IMR-90 (cell line): Measurements from ENCODE around the gene HPS4. TPM values are rescaled to one million over a fixed set of nuclear protein-coding genes. Genes with fewer than 3 reads are reported as not detected.

Experiments used
- ATAC-seq: fragments of 200-7000 bp; cut with Tn5 transposase; 2 replicates; pipeline ENCODE4 v1.9.1; 2020; ENCODE audit warnings: low read depth, mild to moderate bottlenecking, moderate library complexity
- BruUV-seq: library from RNA; stranded (reverse); fragments of 400-500 nt; replicated peaks from 2 replicates; lab custom pipeline; 2021; lab: Mats Ljungman, UMichigan
- CTCF ChIA-PET: fragments of 300-600 bp; formaldehyde crosslinking; extraction: SDS; loops from one replicate; lab custom pipeline; 2021; ENCODE audit warnings: antibody characterized with exemption; lab: Yijun Ruan, JAX
- POLR2A ChIA-PET: fragments of 300-600 bp; sonication (Branson Sonifier 250); formaldehyde crosslinking; loops from one replicate; lab custom pipeline; 2022; ENCODE audit warnings: antibody characterized with exemption; ENCODE audit not compliant: unreplicated experiment; lab: Charles Lee
- DNase-seq: peaks from one replicate; pipeline ENCODE4 v3.0.0; 2013
- H2AFZ ChIP-seq: replicated peaks from 2 replicates; pipeline ENCODE3; 2013; ENCODE audit warnings: low read length, mild to moderate bottlenecking; ENCODE audit not compliant: poor library complexity
- H2AK5ac ChIP-seq: 2 replicates; pipeline ENCODE4 v1.6.1; 2013; ENCODE audit warnings: low read depth, low read length, inconsistent platforms
- H2AK9ac ChIP-seq: replicated peaks from 2 replicates; pipeline ENCODE3; 2013; ENCODE audit warnings: mild to moderate bottlenecking, low read depth, low read length, moderate library complexity; ENCODE audit not compliant: poor library complexity
- H2BK120ac ChIP-seq: 2 replicates; pipeline ENCODE4 v1.6.1; 2013; ENCODE audit warnings: low read depth, low read length, inconsistent platforms
- H2BK15ac ChIP-seq: 3 replicates; pipeline ENCODE4 v1.6.1; 2013; ENCODE audit warnings: low read depth, low read length, inconsistent platforms
- H2BK20ac ChIP-seq: 2 replicates; pipeline ENCODE4 v1.6.1; 2013; ENCODE audit warnings: low read depth, mild to moderate bottlenecking, inconsistent platforms, low read length, moderate library complexity
- H2BK5ac ChIP-seq: 2 replicates; pipeline ENCODE4 v1.6.1; 2013; ENCODE audit warnings: mild to moderate bottlenecking, low read depth, low read length, inconsistent platforms; ENCODE audit not compliant: poor library complexity, severe bottlenecking
- H3K14ac ChIP-seq: replicated peaks from 2 replicates; pipeline ENCODE4 v1.6.1; 2013; ENCODE audit warnings: low read depth, low read length, inconsistent platforms
- H3K18ac ChIP-seq: 2 replicates; pipeline ENCODE4 v1.6.1; 2013; ENCODE audit warnings: low read depth, low read length, control low read depth
- H3K23ac ChIP-seq: 2 replicates; pipeline ENCODE4 v1.6.1; 2013; ENCODE audit warnings: low read depth, low read length, inconsistent platforms
- H3K27ac ChIP-seq: 2 replicates; pipeline ENCODE4 v1.5.1; 2013; ENCODE audit warnings: mild to moderate bottlenecking, control low read depth, low read length; ENCODE audit not compliant: insufficient read depth
- H3K27me3 ChIP-seq: 2 replicates; pipeline ENCODE4 v1.6.1; 2013; ENCODE audit warnings: low read length; ENCODE audit not compliant: control insufficient read depth, insufficient read depth
- H3K36me3 ChIP-seq: 2 replicates; pipeline ENCODE4 v1.6.1; 2013; ENCODE audit warnings: low read length, mixed read lengths; ENCODE audit not compliant: control insufficient read depth, insufficient read depth
- H3K4ac ChIP-seq: 2 replicates; pipeline ENCODE4 v1.6.1; 2013; ENCODE audit warnings: low read depth, low read length, inconsistent platforms
- H3K4me1 ChIP-seq: 2 replicates; pipeline ENCODE4 v1.6.1; 2013; ENCODE audit warnings: low read length, mixed read lengths; ENCODE audit not compliant: control insufficient read depth, insufficient read depth
- H3K4me2 ChIP-seq: 2 replicates; pipeline ENCODE4 v1.6.1; 2013; ENCODE audit warnings: low read depth, mild to moderate bottlenecking, control low read depth, low read length, moderate library complexity
- H3K4me3 ChIP-seq: 2 replicates; pipeline ENCODE4 v1.5.1; 2013; ENCODE audit warnings: low read depth, mild to moderate bottlenecking, control low read depth, low read length, moderate library complexity; ENCODE audit not compliant: insufficient read depth
- H3K56ac ChIP-seq: 2 replicates; pipeline ENCODE4 v1.6.1; 2013; ENCODE audit warnings: low read length, inconsistent platforms; ENCODE audit not compliant: insufficient read depth; ENCODE audit errors: extremely low read depth
- H3K79me1 ChIP-seq, 2 experiments: 2 replicates each; pipeline ENCODE4 v1.6.1; 2013; ENCODE audit warnings: low read length in 2 of 2, inconsistent platforms in 1 of 2, low read depth in 1 of 2
- H3K9ac ChIP-seq: 2 replicates; pipeline ENCODE4 v1.6.1; 2013; ENCODE audit warnings: low read depth, low read length, control low read depth
- H3K9me1 ChIP-seq: 2 replicates; pipeline ENCODE4 v1.6.1; 2013; ENCODE audit warnings: low read length, inconsistent platforms; ENCODE audit not compliant: insufficient read depth
- H3K9me3 ChIP-seq: 2 replicates; pipeline ENCODE4 v1.6.1; 2013; ENCODE audit warnings: low read length; ENCODE audit not compliant: control insufficient read depth, insufficient read depth
- H4K20me1 ChIP-seq: 2 replicates; pipeline ENCODE4 v1.6.1; 2013; ENCODE audit warnings: low read length, inconsistent platforms; ENCODE audit not compliant: insufficient read depth
- H4K5ac ChIP-seq: 2 replicates; pipeline ENCODE4 v1.6.1; 2013; ENCODE audit warnings: mild to moderate bottlenecking, low read depth, low read length, control low read depth
- H4K8ac ChIP-seq, 2 experiments: 2 replicates each; pipeline ENCODE4 v1.6.1; 2013; ENCODE audit warnings: low read depth in 2 of 2, low read length in 2 of 2, control low read depth in 1 of 2, inconsistent platforms in 1 of 2
- H4K91ac ChIP-seq: 2 replicates; pipeline ENCODE4 v1.6.1; 2013; ENCODE audit warnings: low read depth, low read length, inconsistent platforms; ENCODE audit not compliant: insufficient read depth
- BHLHE40 ChIP-seq: fragments of 150-350 bp; IDR thresholded peaks from 2 replicates; pipeline ENCODE4 v1.6.1; 2016; ENCODE audit warnings: mild to moderate bottlenecking, low read depth, low read length
- CEBPB ChIP-seq: IDR thresholded peaks from 2 replicates; pipeline ENCODE4 v1.6.1; 2012; ENCODE audit warnings: low read depth, low read length, improper control_type of control experiment
- CHD1 ChIP-seq: IDR thresholded peaks from 2 replicates; pipeline ENCODE4 v1.6.1; 2012; ENCODE audit warnings: low read depth, low read length, improper control_type of control experiment
- ELK1 ChIP-seq: fragments of 150-350 bp; IDR thresholded peaks from 2 replicates; pipeline ENCODE4 v1.6.1; 2016; ENCODE audit warnings: low read depth, mild to moderate bottlenecking, low read length, moderate library complexity, borderline replicate concordance
- FOS ChIP-seq: fragments of 150-350 bp; IDR thresholded peaks from 2 replicates; pipeline ENCODE4 v1.6.1; 2016; ENCODE audit warnings: low read depth, low read length
- MAFK ChIP-seq: IDR thresholded peaks from 2 replicates; pipeline ENCODE4 v1.6.1; 2012; ENCODE audit warnings: low read depth, low read length, improper control_type of control experiment
- MAZ ChIP-seq: IDR thresholded peaks from 2 replicates; pipeline ENCODE4 v1.6.1; 2012; ENCODE audit warnings: low read depth, mild to moderate bottlenecking, low read length, improper control_type of control experiment, moderate library complexity, borderline replicate concordance
- NFE2L2 ChIP-seq: fragments of 150-350 bp; IDR thresholded peaks from 2 replicates; pipeline ENCODE4 v1.6.1; 2016; ENCODE audit warnings: low read depth, mild to moderate bottlenecking, low read length
- POLR2A ChIP-seq: IDR thresholded peaks from 2 replicates; pipeline ENCODE4 v1.6.1; 2012; ENCODE audit warnings: mild to moderate bottlenecking, low read depth, low read length
- RAD21 ChIP-seq: IDR thresholded peaks from 2 replicates; pipeline ENCODE4 v1.6.1; 2012; ENCODE audit warnings: low read length, improper control_type of control experiment
- RCOR1 ChIP-seq: IDR thresholded peaks from 2 replicates; pipeline ENCODE4 v1.6.1; 2012; ENCODE audit warnings: mild to moderate bottlenecking, low read length, improper control_type of control experiment; ENCODE audit not compliant: insufficient replicate concordance
- RFX5 ChIP-seq: IDR thresholded peaks from 2 replicates; pipeline ENCODE4 v1.8.0; 2012; ENCODE audit warnings: low read depth, mild to moderate bottlenecking, low read length, moderate library complexity
- SMC3 ChIP-seq: fragments of 150-350 bp; IDR thresholded peaks from 2 replicates; pipeline ENCODE4 v1.6.1; 2016; ENCODE audit warnings: low read depth, mild to moderate bottlenecking, antibody characterized with exemption, low read length, moderate library complexity
- USF2 ChIP-seq: fragments of 150-350 bp; IDR thresholded peaks from 2 replicates; pipeline ENCODE4 v1.6.1; 2017; ENCODE audit warnings: mild to moderate bottlenecking, antibody characterized with exemption, low read length, low read depth
- WGBS, 2 experiments: methylation state at CpG; one replicate each; pipeline versions ENCODE4 v1.1.5 to v1.1.7; 2013; ENCODE audit warnings: missing lambda C conversion rate in 2 of 2; ENCODE audit not compliant: insufficient read length in 1 of 2; ENCODE audit errors: extremely low coverage in 2 of 2; 5-methylcytosine and 5-hydroxymethylcytosine counted together
- dilution Hi-C: fragments of 300-500 bp; cut with HindIII; formaldehyde crosslinking; loops from one replicate; pipeline ENCODE4 v1.14.3; 2018; ENCODE audit warnings: low sequenced_read_pairs; ENCODE audit not compliant: unreplicated experiment
- in situ Hi-C: fragments of 300-500 bp; cut with MboI; formaldehyde crosslinking; loops from 3 replicates; pipeline ENCODE4 v1.14.3; 2019; ENCODE audit warnings: low sequenced_read_pairs, inconsistent platforms, mixed read lengths
- intact Hi-C: fragments of 100-400 bp; cut with micrococcal nuclease; formaldehyde crosslinking; loops from 2 replicates; pipeline ENCODE4 v1.10.0; 2022
- polyA plus RNA-seq, 3 experiments: library from polyadenylated mRNA; depleted of rRNA; stranded (reverse); fragments of >200 nt; gene quantifications; 2 replicates each; pipeline ENCODE4 v1.2.3, GENCODE V29; 2012; ENCODE audit warnings: low replicate concordance in 1 of 3
- total RNA-seq: library from RNA; depleted of rRNA; stranded (reverse); fragments of >200 nt; gene quantifications from 2 replicates; pipeline ENCODE4 v1.2.3, GENCODE V29; 2012

HPS4 gene
- total and polyA plus RNA-seq, 2 of the 4 experiments (the other 2 are of a cell fraction), result 15.8 to 19.0 TPM

- H3K4me2 ChIP-seq, result no peak overlapping the region
- H3K27me3 ChIP-seq, result no peaks in the 10 kb centered on the region
- ChIA-PET CTCF (no interaction called here), POLR2A (no interaction called here)
- 100% methylated on average over 1 of the region's 15 CpGs; no CpG with 5 or more reads in 1 of the 2 experiments for WGBS, 2 experiments
- no peak overlapping the region for H2BK120ac ChIP-seq
- H3K4ac ChIP-seq, result no peak overlapping the region
- no peak overlapping the region for H3K4me3 ChIP-seq
- no peak overlapping the region for H4K8ac ChIP-seq
- in situ Hi-C loops (no loop called here), dilution Hi-C loops (no loop called here), intact Hi-C loops (no loop called here)
- no peak overlapping the region for H2AK9ac ChIP-seq
- H3K4me1 ChIP-seq, result no peaks in the 10 kb centered on the region
- H3K14ac ChIP-seq, result no peak overlapping the region
- H3K56ac ChIP-seq, result no peak overlapping the region
- BruUV-seq, result no TSS peak
- H2BK15ac ChIP-seq, result no peak overlapping the region
- H4K91ac ChIP-seq, result no peak overlapping the region
- H3K23ac ChIP-seq, result no peak overlapping the region
- H2AK5ac ChIP-seq, result no peak overlapping the region
- H3K36me3 ChIP-seq, result peaks cover 21% of the 10 kb centered on the region
- H2BK5ac ChIP-seq, result no peak overlapping the region
- no peak overlapping the region for H2AFZ ChIP-seq
- H3K79me1 ChIP-seq, result peaks cover 0 to 11% of the 10 kb centered on the region in 2 experiments; a peak in 2 of 4 replicates
- peaks cover 3% of the 10 kb centered on the region; the same call in 1 of the 2 replicates for H3K9me1 ChIP-seq
- no peak for DNase-seq
- H4K5ac ChIP-seq, result no peak overlapping the region
- ATAC-seq, result no peak
- no peak for TF ChIP-seq ELK1
- no peak for TF ChIP-seq FOS
- no peak for TF ChIP-seq BHLHE40
- TF ChIP-seq MAFK, result no peak
- no peak for TF ChIP-seq NFE2L2
- TF ChIP-seq POLR2A, result no peak
- TF ChIP-seq SMC3, result no peak
- no peak for TF ChIP-seq CHD1
- TF ChIP-seq RAD21, result no peak
- no peak for TF ChIP-seq MAZ
- TF ChIP-seq CEBPB, result no peak
- TF ChIP-seq RFX5, result no peak
- TF ChIP-seq USF2, result no peak
- TF ChIP-seq RCOR1, result no peak
- no peak overlapping the region for H3K18ac ChIP-seq
- H4K20me1 ChIP-seq, result no peaks in the 10 kb centered on the region
- H3K9ac ChIP-seq, result no peak overlapping the region
- no peak overlapping the region for H3K27ac ChIP-seq
- H3K9me3 ChIP-seq, result no peaks in the 10 kb centered on the region
- no peak overlapping the region for H2BK20ac ChIP-seq
Observed at GRCh38 chr22:26527574-26528465, 44.2 kb upstream of the HPS4 start.
